HepG2 (cell line): Measurements from ENCODE around the gene VAV2. TPM values are rescaled to one million over a fixed set of nuclear protein-coding genes. Genes with fewer than 3 reads are reported as not detected.
A peak's percentile ranks its signal among the peaks of the same experiment; 100 is the strongest.

Source experiments
- ARHGAP35 ChIP-seq: sonication (generic); formaldehyde crosslinking; IDR thresholded peaks from 2 replicates; pipeline ENCODE4 v1.9.0; 2022; ENCODE audit warnings: mild to moderate bottlenecking, inconsistent platforms, moderate library complexity, missing genetic modification reagents, borderline replicate concordance
- ATF7 ChIP-seq, 2 experiments: fragments of 450-650 bp in 1 of 2; sonication (generic) in 1 of 2; formaldehyde crosslinking in 1 of 2; IDR thresholded peaks; 2 replicates each; pipeline versions ENCODE4 v1.4.0 to v1.6.1; 2016 to 2020; ENCODE audit warnings: antibody characterized with exemption in 1 of 2, mild to moderate bottlenecking in 1 of 2, missing genetic modification reagents in 1 of 2
- CTCF ChIP-seq: sonication (generic); formaldehyde crosslinking; IDR thresholded peaks from 2 replicates; pipeline ENCODE4 v1.5.0; 2020; ENCODE audit warnings: mild to moderate bottlenecking, missing genetic modification reagents, moderate library complexity
- ELK4 ChIP-seq: sonication (generic); formaldehyde crosslinking; IDR thresholded peaks from 2 replicates; pipeline ENCODE4 v1.9.0; 2021; ENCODE audit warnings: missing genetic modification reagents, borderline replicate concordance
- MAFG ChIP-seq: sonication (generic); formaldehyde crosslinking; IDR thresholded peaks from 2 replicates; pipeline ENCODE4 v1.5.1; 2020; ENCODE audit warnings: mild to moderate bottlenecking, missing genetic modification reagents
- MEF2D ChIP-seq: sonication (generic); formaldehyde crosslinking; IDR thresholded peaks from 2 replicates; pipeline ENCODE4 v1.5.1; 2020; ENCODE audit warnings: mild to moderate bottlenecking, missing genetic modification reagents
- MIER3 ChIP-seq: IDR thresholded peaks from 2 replicates; pipeline ENCODE4 v1.6.1; 2016; ENCODE audit warnings: missing compliant biosample characterization, borderline replicate concordance
- MTERF4 ChIP-seq: sonication (generic); formaldehyde crosslinking; IDR thresholded peaks from 2 replicates; pipeline ENCODE4 v1.8.0; 2023; ENCODE audit warnings: mild to moderate bottlenecking, missing genetic modification reagents
- NFKBIZ ChIP-seq: IDR thresholded peaks from 2 replicates; pipeline ENCODE4 v1.6.1; 2018; ENCODE audit warnings: missing genetic modification reagents, missing compliant biosample characterization
- PATZ1 ChIP-seq: sonication (generic); formaldehyde crosslinking; IDR thresholded peaks from 2 replicates; pipeline ENCODE4 v1.4.0; 2020; ENCODE audit warnings: missing genetic modification reagents
- PHB2 ChIP-seq: fragments of 450-650 bp; IDR thresholded peaks from 2 replicates; pipeline ENCODE4 v1.6.1; 2018; ENCODE audit not compliant: partially characterized antibody
- POGZ ChIP-seq: sonication (generic); formaldehyde crosslinking; IDR thresholded peaks from 2 replicates; pipeline ENCODE4 v1.4.0; 2020; ENCODE audit warnings: mild to moderate bottlenecking, missing genetic modification reagents
- PRMT3 ChIP-seq: sonication (generic); formaldehyde crosslinking; IDR thresholded peaks from 2 replicates; pipeline ENCODE4 v1.8.1; 2022; ENCODE audit warnings: low read depth, mild to moderate bottlenecking, moderate library complexity, missing genetic modification reagents, borderline replicate concordance
- PTBP1 ChIP-seq: fragments of 200-400 bp; formaldehyde crosslinking; IDR thresholded peaks from 2 replicates; pipeline ENCODE4 v1.6.1; 2018; ENCODE audit warnings: low read length, low read depth; ENCODE audit not compliant: poor library complexity, severe bottlenecking
- ZBTB38 ChIP-seq: sonication (generic); formaldehyde crosslinking; IDR thresholded peaks from 2 replicates; pipeline ENCODE4 v1.5.1; 2020; ENCODE audit warnings: mild to moderate bottlenecking, missing genetic modification reagents
- ZMYM4 ChIP-seq: sonication (generic); formaldehyde crosslinking; IDR thresholded peaks from 2 replicates; pipeline ENCODE4 v1.8.1; 2023; ENCODE audit warnings: mild to moderate bottlenecking, missing genetic modification reagents
- ZNF280D ChIP-seq: sonication (generic); formaldehyde crosslinking; IDR thresholded peaks from 2 replicates; pipeline ENCODE4 v1.5.1; 2020; ENCODE audit warnings: mild to moderate bottlenecking, missing genetic modification reagents
- ZNF446 ChIP-seq: sonication (generic); formaldehyde crosslinking; IDR thresholded peaks from 2 replicates; pipeline ENCODE4 v1.5.0; 2020; ENCODE audit warnings: mild to moderate bottlenecking, missing genetic modification reagents
- polyA plus RNA-seq, 8 experiments: library from polyadenylated mRNA; depleted of rRNA in 3 of 8; stranded (reverse) in 7 of 8; unstranded in 1 of 8; fragments of >200 nt; fragmentation: Illumina TruSeq in 4 of 8; extraction: Trizol in 4 of 8; gene quantifications; 2 replicates each; pipeline versions ENCODE4 v1.2.1 to v1.2.3, GENCODE V29; 2011 to 2016; ENCODE audit warnings: low read depth in 4 of 8, missing spikeins in 1 of 8, mixed read lengths in 1 of 8; ENCODE audit not compliant: insufficient read depth in 1 of 8
- total RNA-seq, 5 experiments: library from RNA; depleted of rRNA; stranded (reverse); fragments of >200 nt; fragmentation: Illumina TruSeq; extraction: Trizol; gene quantifications; 2 replicates each; pipeline ENCODE4 v1.2.3, GENCODE V29; 2016; ENCODE audit warnings: low read depth in 1 of 5

VAV2 gene
- total and polyA plus RNA-seq, 2 of the 13 experiments (the other 11 are each of a cell fraction or from before 2014, with no cell fraction given), result 22.5 to 22.9 TPM

- TF ChIP-seq ATF7 (IDR thresholded peaks at IDR 0.05) (no peak), ATF7 (CRISPR knock-in tag; IDR thresholded peaks at IDR 0.05) (no peak), MEF2D (no peak), ZBTB38 (CRISPR knock-in tag) (no peak), ARHGAP35 (CRISPR knock-in tag) (0 out of 2 replicates have a peak, but pooled peaks have one; percentile 27), NFKBIZ (no peak), ELK4 (no peak), CTCF (peak; percentile 55), ZNF446 (CRISPR knock-in tag) (no peak), MAFG (CRISPR knock-in tag) (no peak), PRMT3 (CRISPR knock-in tag) (no peak), PHB2 (no peak), ZNF280D (CRISPR knock-in tag) (0 out of 2 replicates have a peak, but pooled peaks have one; percentile 22), PATZ1 (0 out of 2 replicates have a peak, but pooled peaks have one; percentile 15), PTBP1 (no peak), ZMYM4 (no peak), MIER3 (CRISPR knock-in tag) (no peak), POGZ (CRISPR knock-in tag) (peak; percentile 14; the same call in 1 of the 2 replicates), MTERF4 (CRISPR knock-in tag) (no peak)
Measured at GRCh38 chr9:133876144-133876543, 116.0 kb downstream of the VAV2 start (continued).
